ENCODE results near the gene RAD51B.
A peak's percentile ranks its signal among the peaks of the same experiment; 100 is the strongest.
"Not testable (repeated sequence)": the region's sequence is repeated elsewhere in the genome, so short reads cannot be mapped to it uniquely, and the experiment has no call there.

Gene RAD51B

GRCh38 chr14:67819563-67820421 lies at the start of gene RAD51B:
TSS of gene RAD51B (plus strand) at chr14:67819779.
- peak; percentile 46 for DNase-seq

GRCh38 chr14:67773844-67774377 lies 45.7 kb upstream of the RAD51B start:
- DNase-seq: no peak

- no peak for DNase-seq
Observed at GRCh38 chr14:67776653-67777322, 42.8 kb upstream of the RAD51B start.

- no peak for DNase-seq
Observed at GRCh38 chr14:67778792-67779191, 40.8 kb upstream of the RAD51B start.

- no peak for DNase-seq
Observed at GRCh38 chr14:67782090-67782489, 37.5 kb upstream of the RAD51B start.

GRCh38 chr14:67784244-67784823 lies 35.2 kb upstream of the RAD51B start:
- no peak for DNase-seq

- DNase-seq: no peak
Observed at GRCh38 chr14:67785270-67786109, 34.1 kb upstream of the RAD51B start.

- DNase-seq: no peak
Observed at GRCh38 chr14:67787673-67788072, 31.9 kb upstream of the RAD51B start.

GRCh38 chr14:67798731-67799130 lies 20.8 kb upstream of the RAD51B start:
- no peak for DNase-seq

GRCh38 chr14:67800743-67801142 lies 18.8 kb upstream of the RAD51B start:
- DNase-seq: no peak

GRCh38 chr14:67806246-67806645 lies 13.3 kb upstream of the RAD51B start:
- no peak for DNase-seq

GRCh38 chr14:67814821-67815220 lies 4.8 kb upstream of the RAD51B start:
- no peak for DNase-seq

GRCh38 chr14:67815573-67816225 lies 3.9 kb upstream of the RAD51B start:
- no peak for DNase-seq

GRCh38 chr14:67816326-67817002 lies 3.1 kb upstream of the RAD51B start, which contains the start of gene ZFYVE26:
TSS of gene ZFYVE26 (minus strand) at chr14:67816590. CDS start at chr14:67815963, 627 bp downstream.
- DNase-seq: peak; percentile 96

- no peak for DNase-seq
Observed at GRCh38 chr14:67817750-67818438, 1.7 kb upstream of the RAD51B start.

- DNase-seq: not testable (repeated sequence)
Observed at GRCh38 chr14:67818476-67818875, 1.1 kb upstream of the RAD51B start.

- no peak for DNase-seq
Observed at GRCh38 chr14:67820428-67820971, 921 bp downstream of the RAD51B start.

- DNase-seq: no peak
Observed at GRCh38 chr14:67821121-67821520, 1.5 kb downstream of the RAD51B start.

- DNase-seq: no peak
Observed at GRCh38 chr14:67831113-67831512, 11.5 kb downstream of the RAD51B start.

- DNase-seq: no peak
Observed at GRCh38 chr14:67833403-67833802, 13.8 kb downstream of the RAD51B start.

Data from DMS 273 treated with DMSO at 0.1 percent for 48 hours (cell line).